Globus pallidus (tissue), 1 donor: ENCODE measurements around the gene TPPP.
"Not testable (repeated sequence)": the region's sequence is repeated elsewhere in the genome, so short reads cannot be mapped to it uniquely, and the experiment has no call there.

ENCODE experiments used
- DNase-seq: peaks from one replicate; pipeline ENCODE4 v3.0.0-alpha.2; 2015; ENCODE audit warnings: low spot score

TPPP gene

DNA sequence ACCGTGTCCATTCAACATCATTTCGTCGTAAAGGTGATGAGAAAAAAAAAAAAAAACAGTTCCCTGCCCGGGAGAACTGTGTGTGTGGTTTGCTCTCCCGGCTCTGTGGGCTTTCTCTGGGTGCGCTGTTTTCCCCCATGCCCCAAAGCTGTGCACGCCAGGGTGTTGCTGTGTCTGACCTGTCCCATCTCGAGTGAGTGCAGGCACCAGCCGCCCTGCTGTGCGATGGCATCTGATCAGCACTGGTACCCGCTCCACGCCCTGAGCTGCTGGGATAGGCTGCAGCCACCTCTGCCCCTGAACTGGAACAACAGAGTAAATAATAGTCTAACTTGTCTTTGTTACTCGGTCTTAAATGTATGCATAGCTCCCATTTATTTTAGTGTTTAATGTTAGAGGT, 47.7 kb downstream of the TPPP start:
- no peak for DNase-seq

- DNase-seq = no peak
Measured at GRCh38 chr5:644971-645370, 48.2 kb downstream of the TPPP start.

- DNase-seq = no peak
Measured at GRCh38 chr5:644509-644908, 48.6 kb downstream of the TPPP start.

DNA sequence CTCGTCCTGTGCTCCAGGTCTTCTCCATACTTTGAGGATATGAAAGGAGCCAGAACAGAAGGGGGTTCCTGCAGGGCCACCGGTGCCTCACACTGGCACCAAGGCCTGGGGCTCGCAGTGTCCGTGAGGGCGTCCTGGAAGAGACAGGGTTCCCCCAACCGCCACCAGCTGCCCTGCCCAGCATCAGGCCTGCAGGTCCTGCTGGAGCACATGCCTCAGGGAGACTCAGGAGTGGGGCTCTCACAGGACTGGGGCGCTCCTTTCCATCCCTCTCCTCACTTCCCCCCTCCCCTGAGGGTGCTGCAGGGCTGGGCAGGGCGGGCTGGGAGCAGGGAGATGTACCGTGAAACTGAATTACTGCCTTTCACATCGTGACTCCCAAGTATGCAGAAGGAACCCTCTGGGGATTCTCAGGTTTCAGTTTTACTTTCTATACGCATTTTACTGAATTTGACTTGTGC, 49.3 kb downstream of the TPPP start:
- DNase-seq = no peak

DNA sequence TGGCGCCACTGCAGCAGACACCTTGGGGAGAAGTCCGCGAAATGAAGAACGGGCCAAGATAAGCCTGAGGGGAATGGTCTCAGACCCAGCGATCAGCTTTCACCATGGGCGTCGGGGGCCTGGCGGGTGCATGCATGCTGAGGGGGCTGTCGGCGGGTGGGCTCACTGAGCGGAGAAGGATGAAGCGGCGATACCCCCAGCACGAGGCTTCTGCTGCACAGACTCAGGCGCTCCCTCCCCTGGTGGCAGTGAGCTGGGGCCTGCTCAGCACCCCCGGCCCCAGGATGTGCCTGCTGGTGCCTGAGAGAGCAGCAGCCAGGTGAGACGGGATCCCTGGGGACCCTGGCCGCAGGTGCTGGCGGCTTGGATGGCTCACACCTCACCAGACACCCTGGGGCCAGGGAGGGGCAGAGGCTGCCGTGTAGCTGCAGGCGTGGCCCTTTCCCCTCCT, 49.8 kb downstream of the TPPP start:
- DNase-seq = no peak

DNA sequence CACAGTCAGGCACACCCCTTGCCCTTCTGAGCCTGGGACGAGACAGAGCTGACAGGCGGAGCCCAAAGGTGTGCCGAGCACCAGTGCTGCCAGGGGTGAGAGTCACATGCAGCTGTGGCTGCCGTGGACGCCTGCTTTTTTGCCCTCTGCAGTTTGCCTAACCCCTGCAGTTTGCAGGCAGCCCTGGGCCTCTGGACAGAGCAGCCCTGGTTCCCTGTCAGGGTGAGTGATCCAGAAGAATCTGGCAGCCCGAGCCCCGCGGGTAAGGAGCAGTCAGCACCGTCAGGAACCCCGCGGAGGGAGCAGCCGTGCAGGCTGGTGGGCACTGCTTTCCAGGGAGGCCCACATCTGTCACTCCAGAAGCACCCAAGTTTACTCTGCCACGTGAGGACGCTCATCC, 50.7 kb downstream of the TPPP start:
- no peak for DNase-seq

GRCh38 chr5:641331-641765, 51.8 kb downstream of the TPPP start:
- no peak for DNase-seq

DNA sequence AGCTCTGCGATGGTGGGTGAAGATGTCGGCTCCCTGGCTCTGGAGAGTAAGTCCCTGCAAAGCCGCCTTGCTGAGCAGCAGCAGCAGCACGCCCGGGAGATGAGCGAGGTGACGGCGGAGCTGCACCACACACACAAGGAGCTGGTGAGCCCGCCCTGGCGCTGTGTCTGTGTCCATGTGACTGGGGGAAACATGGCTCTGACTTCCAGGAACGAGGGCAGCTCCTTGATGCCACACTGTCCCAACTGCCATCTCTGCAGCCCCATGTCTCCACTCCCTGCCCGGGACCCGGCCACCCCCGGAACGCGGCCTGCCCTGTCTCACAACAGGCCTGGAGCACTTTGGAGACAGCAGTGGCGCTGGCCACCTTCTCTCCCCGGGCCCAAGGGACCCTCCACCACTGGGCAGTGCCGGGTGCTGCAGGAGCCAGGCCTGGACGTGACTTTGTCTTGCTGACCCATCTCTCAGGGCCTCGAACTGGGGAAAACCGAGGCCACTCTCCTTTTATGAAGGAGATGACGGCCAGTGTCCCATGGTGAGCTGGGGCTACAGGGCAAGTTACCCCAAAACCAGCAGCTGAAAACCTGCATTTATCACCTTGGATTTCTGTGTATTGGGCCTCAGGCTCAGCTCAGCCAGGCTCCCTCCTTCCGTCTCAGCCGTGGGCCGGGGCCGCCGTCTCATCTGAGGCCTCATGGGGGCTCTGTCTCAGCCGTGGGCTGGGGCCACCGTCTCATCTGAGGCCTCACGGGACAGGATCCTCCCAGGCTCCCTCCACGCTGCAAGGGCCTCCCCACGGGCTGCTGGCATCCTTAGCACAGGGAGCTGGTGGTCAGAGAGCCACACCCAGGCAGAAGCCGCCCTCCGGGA, 52.5 kb downstream of the TPPP start:
- DNase-seq = no peak

- no peak for DNase-seq
Measured at GRCh38 chr5:639584-640213, 53.5 kb downstream of the TPPP start.

DNA sequence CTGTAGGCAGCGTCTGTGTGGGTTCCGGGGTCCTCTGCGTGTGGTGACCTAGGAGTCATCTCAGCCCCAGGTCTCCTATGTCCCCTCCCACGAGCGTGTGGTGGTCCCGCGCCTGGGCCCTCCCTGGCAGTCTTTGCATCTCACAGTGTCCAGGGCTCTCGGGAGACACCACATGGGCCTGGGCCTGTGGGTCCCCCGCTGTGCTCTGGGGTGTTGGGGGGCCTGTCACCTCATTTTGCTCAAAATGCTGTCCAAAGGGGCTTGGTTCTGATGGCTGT, 54.0 kb downstream of the TPPP start:
- no peak for DNase-seq

GRCh38 chr5:638501-639252, 54.5 kb downstream of the TPPP start:
- no peak for DNase-seq

DNA sequence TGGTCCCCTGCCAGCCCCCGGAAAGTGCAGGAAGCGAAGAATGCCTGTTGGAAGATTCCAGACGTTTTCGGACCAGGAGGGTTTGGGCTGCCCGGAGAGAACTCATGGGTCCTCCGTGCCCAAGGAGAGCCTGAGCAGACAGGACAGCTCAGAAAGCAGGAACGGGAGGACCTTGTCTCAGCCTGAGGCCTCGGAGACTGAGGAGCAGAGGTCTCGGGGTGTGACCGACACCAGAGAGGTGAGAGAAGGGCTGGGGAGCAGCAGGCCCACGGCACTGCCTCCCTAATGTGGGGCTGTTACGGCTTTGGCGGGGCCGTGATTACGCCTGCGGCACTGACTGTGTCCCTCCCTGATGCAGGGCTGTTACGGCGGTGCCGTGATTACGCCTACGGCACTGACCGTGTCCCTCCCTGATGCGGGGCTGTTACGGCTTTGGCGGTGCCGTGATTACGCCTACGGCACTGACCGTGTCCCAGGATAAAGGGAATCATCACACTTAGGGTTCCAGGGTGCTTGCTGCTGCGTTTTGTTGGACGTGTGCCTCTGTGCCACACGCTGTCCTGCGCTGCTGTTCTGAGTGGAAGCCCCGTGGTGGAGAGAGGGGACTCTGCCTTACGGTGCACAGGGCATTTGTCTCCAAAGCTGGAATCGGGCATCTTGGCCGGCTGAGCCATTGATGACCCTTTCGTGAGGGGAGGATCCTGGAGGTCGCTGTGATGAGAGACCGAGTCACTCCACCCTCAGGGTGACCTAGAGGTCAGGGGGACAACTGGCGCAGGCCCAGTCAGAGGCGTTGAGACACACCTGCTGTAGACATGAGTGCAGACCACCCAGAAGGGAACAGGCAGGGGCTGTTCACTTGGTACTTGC, 55.3 kb downstream of the TPPP start:
- DNase-seq = no peak

- DNase-seq = no peak
Measured at GRCh38 chr5:636951-637350, 56.2 kb downstream of the TPPP start.

DNA sequence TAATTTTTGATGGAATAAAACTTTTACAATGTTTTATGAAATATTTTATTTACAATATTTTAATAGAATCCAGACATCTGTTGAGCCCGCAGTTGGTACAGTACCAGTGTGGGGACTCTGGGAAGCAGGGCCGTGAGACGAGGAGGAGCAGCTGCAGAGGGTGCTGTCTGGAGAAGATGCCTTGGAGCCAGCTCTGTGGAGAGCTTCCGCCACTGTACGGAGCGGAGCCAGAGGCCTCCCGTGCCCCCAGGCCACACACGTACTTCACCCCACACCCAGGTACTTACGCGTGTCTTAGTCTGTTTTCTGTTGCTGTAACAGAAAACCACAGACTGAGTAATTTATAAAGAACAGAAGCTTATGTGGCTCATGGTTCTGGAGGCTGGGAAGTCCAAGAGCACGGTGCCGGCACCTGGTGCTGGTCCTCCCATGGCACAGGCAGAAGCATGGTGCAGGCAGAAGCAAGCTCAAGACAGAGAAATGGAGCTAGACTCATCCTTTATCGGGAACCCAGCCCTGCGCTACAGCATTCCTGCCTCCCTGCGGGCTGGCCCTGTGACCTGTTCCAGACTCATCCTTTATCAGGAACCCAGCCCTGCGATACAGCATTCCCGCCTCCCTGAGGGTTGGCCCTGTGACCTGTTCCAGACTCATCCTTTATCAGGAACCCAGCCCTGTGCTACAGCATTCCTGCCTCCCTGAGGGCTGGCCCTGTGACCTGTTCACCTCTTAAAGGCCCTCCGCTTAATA, 57.7 kb downstream of the TPPP start:
- DNase-seq = no peak

GRCh38 chr5:634191-634590, 59.0 kb downstream of the TPPP start:
- no peak for DNase-seq

GRCh38 chr5:633501-633955, 59.6 kb downstream of the TPPP start:
- no peak for DNase-seq

GRCh38 chr5:628351-629205, 64.6 kb downstream of the TPPP start:
- not testable (repeated sequence) for DNase-seq

GRCh38 chr5:627840-628239, 65.3 kb downstream of the TPPP start:
- DNase-seq = no peak

DNA sequence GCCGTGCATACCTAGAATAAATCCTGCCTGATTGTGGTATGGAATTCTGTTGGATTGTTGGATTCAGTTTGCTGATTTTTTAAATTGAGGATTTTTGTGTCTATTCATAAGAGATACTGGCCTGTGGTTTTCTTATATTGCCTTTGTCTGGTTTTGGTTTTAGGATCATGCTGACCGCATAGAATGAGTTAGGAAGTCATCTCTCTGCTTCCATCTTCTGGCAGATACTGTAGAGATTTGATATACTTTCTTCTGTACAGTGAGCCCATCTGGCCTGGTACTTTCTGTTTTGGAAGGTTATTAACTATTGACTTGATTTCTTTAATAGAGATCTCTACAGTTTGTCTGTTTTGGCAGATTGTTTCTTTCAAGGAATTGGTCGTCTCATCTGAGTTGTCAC, 66.3 kb downstream of the TPPP start:
- DNase-seq = no peak

DNA sequence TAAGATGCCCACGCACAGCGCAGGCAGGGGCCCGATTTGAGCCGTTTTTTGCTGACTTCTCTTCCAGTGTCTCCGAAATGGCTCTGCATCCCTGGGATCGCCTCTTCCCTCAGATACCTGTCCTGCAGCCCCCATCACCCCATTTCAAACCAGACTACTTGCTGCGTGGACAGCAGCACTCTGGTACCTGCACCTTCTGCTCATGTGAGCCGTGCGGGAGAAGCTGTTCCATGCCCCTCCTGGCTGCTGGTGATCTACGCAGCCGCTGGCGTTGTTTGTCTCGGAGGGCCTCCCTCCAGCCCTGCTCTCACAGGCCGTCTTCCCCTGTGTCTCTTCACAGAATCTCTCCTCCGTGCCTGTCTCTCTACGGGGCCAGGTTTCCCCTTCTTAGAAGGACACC, 67.6 kb downstream of the TPPP start:
- no peak for DNase-seq
